Kidney tubule cell (primary cell): ENCODE measurements around the gene CADPS2.
"Not testable (repeated sequence)": the region's sequence is repeated elsewhere in the genome, so short reads cannot be mapped to it uniquely, and the experiment has no call there.

ENCODE experiments used
- DNase-seq: peaks from one replicate; pipeline ENCODE4 v3.0.0-alpha.2; 2018; ENCODE audit warnings: low spot score

Gene CADPS2

GRCh38 chr7:122673951-122674350 is 212.3 kb downstream of the CADPS2 start:
- no peak for DNase-seq

- DNase-seq = no peak
Measured at GRCh38 chr7:122672536-122672935, 213.7 kb downstream of the CADPS2 start.

- DNase-seq = no peak
Measured at GRCh38 chr7:122663733-122664132, 222.5 kb downstream of the CADPS2 start.

DNA sequence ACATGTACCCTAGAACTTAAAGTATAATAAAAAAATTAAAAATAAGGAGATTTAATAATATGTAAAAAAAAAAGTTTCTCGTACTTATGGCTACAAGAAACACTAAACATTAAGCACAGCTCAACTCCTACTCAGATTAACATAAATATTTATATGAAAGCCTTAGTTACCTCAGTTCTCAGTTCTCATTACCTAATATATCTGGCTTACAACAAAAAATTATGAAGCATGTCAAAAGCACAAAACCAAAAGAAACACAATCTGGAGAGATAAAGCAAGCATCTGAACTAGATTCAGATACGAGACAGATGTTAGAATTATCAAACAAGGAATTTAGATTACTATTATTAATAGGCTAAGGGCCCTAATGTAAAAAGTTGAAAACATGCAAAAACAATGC is 227.4 kb downstream of the CADPS2 start:
- DNase-seq = no peak

DNA sequence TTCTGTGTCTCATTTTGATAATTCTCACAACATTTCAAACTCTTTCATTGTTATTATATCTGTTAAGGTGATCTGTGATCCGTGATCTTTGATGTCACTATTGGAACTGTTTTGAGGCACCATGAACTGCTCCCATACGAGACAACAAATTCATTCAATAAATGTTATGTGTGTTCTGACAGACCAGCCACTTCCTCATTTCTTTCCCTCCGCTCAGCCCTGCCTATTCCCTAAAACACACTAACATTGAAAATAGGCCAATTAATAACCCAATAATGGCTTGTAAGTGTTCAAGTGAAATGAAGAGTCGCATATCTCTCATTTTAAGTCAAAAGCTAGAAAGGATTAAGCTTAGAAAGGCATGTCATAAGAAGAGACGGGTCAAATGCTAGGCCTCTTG is 232.6 kb downstream of the CADPS2 start:
- no peak for DNase-seq

DNA sequence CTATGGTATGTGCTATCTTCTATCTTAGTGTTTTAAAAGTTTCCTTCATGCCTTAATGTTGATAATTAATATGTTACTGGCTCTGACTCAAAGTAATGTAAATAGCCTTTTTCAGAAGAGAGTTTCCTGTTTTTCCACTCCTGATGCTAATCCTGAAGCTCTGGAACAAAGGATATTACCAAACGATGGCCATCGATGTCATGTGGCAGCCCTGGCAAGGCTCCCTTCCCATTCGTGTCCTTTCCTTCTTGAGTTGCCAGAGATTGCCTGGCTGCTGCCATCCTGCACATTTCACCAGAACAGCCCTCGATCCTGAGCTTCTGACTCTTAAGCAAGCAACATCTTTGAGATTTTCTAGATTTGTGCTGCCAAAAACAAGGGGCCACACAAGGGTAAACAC is 233.4 kb downstream of the CADPS2 start:
- peak; percentile 5 for DNase-seq

DNA sequence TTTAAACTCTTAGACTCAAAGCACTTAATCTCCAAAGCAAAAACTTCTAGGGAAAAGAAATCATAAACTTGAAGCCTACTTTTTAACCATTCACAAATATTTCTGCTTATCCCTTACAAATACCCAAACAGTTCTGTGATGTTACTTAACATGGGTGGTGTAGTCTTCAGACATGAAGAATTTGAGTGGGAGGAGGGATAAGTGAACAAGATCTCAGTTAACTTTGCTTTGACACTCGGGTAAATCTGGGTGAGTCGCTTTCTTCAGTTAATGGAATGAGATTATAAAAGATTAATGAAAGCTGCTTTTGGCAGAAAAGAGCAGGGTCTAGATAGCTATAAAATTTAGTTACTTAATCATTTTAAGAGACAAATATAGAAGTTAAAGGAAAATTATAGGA is 234.8 kb downstream of the CADPS2 start:
- DNase-seq = no peak

- no peak for DNase-seq
Measured at GRCh38 chr7:122643250-122643649, 243.0 kb downstream of the CADPS2 start.

DNA sequence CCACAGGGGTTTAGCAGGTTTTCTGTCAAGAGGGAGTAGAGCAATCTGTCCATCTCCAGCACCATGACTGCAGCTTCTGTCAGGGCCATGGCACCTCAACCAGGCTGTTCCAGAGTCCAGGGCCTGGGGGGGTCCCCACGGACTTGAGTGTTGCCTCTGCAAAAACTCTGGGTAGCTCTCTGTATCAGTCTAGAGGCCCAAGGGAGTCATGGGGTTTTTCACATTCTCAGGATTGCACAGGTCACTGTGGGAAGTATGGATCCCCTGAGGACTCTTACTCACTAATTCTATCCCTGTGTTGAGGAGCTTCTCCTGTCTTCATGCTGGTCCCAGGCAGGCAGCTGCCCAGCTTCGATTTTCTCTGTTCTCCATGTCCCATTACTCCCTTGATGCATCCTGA is 247.8 kb downstream of the CADPS2 start:
- DNase-seq = no peak

DNA sequence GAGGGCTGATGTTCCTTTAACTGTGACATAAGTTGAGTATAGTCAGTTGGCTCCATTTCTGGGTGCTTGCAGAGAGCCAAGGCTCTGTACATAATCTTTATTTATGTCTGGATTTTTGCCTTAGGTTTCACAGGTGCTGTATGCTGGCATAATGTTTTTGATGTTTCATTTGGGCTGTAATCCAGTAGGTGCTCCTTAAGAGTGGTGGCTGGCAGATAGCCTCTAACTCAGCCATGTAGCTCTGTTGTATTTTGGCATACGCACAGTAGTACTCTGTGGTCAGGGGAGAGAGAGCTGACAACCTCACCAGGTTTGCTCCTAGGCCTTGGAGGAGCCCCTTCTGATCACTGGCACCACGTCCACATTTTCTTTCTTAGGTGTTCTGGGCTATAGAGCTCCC is 248.5 kb downstream of the CADPS2 start:
- DNase-seq = no peak

- DNase-seq = not testable (repeated sequence)
Measured at GRCh38 chr7:122635481-122635880, 250.8 kb downstream of the CADPS2 start.

GRCh38 chr7:122633472-122633871 is 252.8 kb downstream of the CADPS2 start:
- DNase-seq = no peak

- DNase-seq = no peak
Measured at GRCh38 chr7:122632238-122632637, 254.0 kb downstream of the CADPS2 start.

- DNase-seq = peak; percentile 9
Measured at GRCh38 chr7:122629412-122629953, 256.8 kb downstream of the CADPS2 start.

DNA sequence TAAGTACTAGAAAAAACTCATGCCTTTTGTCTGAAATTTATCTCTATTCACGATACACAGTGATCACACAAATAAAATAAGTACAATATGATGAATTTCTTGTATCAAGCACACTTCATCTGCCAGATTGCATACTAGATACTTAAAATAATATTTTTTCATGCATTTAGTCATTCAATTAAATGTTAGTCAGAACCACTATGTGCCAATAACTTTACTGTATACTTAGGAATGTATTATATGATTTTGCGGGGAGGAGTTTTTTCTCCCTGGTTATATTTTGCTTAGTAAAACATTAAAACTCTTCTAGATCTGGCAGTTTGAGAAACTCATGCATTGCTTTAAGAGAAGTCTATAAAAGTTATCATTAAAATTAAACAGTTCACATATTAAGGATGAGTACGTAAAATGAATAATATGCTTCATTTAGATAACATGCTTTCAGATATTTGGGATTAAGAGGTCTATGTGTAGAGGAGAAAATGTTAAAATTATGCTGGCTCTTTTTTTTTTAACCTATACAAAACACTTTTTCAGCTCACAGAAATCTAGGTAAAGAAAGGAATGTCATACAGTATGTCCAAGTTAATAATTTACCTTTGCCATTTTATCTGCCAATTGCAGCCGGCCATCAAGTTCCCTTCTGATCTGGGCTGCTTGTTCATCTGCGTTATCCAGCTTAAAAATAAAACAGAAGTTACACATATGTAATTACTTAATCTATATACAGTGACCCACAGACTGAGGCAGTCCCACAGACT is 257.4 kb downstream of the CADPS2 start:
- peak; percentile 20 for DNase-seq

- no peak for DNase-seq
Measured at GRCh38 chr7:122626785-122627184, 259.5 kb downstream of the CADPS2 start.

- no peak for DNase-seq
Measured at GRCh38 chr7:122622682-122623081, 263.6 kb downstream of the CADPS2 start.

- peak; percentile 32 for DNase-seq
Measured at GRCh38 chr7:122619664-122620063, 266.6 kb downstream of the CADPS2 start.

DNA sequence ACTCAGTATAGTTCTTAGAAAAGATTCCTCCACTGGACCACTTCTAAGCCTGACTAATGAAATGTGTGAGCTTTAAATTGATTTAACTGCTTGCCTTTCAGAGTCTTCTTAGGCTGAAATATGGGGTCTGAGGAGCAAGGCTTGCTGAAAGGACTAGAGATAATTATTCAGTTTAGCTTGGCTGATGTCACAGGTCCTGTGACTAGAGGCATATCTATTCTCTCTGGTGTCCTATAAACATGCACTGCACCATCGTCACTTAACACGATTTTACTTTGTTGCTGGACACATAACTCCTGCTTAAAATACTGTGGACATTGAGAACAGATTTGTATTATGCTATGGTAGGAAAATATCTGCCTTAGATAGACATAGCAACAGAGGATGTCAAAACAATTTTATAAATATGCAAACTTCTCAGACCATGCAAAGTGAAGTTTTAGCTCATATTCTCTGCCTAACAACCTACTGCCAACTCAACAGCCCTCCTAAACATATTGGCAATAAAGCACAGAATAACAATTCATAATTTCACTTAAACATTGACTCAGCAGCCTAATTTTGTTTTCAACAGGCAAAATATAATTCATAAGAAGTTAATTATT is 267.6 kb downstream of the CADPS2 start:
- no peak for DNase-seq

- no peak for DNase-seq
Measured at GRCh38 chr7:122616951-122617350, 269.3 kb downstream of the CADPS2 start.

DNA sequence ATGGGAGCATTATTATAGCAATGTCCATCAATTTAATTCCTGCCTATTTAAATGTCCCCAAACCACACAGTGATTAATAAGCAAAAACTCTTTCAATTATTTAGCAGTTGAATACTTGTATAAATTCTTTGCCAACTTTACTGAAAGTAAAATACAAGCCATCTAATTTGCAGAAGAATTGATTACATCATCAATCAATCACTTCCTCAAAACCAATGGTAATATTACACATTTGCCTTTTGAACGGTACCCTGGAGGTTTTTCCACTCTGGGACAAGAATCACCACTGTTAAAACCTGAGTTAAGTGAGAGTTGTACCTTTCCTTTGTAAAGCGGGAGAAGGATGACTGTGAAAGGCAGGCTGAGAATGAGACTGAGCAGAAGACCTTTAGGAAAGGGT is 280.3 kb downstream of the CADPS2 start:
- DNase-seq = no peak

DNA sequence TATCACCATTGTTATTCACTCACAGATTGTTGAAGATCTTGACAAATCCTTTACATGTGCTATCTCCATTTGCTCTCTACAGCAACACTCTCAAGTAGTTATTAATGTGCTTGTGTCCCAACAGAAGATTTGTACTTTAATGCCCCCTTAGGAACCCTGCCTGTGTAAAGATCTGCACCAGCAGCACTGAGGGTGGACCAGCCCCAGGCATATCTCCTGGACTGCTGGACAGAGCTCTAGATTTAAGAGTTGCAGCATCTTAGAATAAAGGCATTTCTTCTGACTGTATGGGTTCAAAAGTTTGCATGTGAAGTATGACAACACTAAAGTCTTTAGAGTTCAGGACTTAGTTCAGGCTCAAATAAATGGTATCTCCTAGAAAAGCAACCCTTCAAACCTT is 282.0 kb downstream of the CADPS2 start:
- no peak for DNase-seq

- no peak for DNase-seq
Measured at GRCh38 chr7:122602800-122603199, 283.5 kb downstream of the CADPS2 start.

DNA sequence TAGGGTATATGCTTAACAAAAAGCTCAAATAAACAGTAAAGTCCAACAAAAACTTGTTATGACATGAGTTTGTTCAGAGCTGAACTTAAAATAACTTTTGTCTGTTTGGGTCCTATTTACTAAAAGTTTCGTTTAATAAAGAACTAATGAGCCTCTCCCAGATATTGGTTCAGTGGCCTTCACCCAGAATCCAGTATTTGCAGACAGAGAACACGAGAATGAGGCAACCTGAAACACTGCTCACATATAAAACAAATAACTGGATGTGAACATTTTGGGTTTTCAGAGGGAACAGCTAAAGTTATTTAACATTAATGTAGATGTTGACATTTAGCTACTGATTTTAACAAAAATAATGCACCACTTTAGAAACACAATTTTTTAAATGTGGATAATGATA is 285.6 kb downstream of the CADPS2 start:
- no peak for DNase-seq
